Measurements from ENCODE around the gene STARD5.

GRCh38 chr15:81343371-81343770, 19.4 kb upstream of the STARD5 start:
- no peak for TF ChIP-seq EZH2phosphoT487 (IDR thresholded peaks at IDR 0.05; ENCODE audit: borderline replicate concordance, low read depth, low read length)
- TF ChIP-seq, protein P1, sequence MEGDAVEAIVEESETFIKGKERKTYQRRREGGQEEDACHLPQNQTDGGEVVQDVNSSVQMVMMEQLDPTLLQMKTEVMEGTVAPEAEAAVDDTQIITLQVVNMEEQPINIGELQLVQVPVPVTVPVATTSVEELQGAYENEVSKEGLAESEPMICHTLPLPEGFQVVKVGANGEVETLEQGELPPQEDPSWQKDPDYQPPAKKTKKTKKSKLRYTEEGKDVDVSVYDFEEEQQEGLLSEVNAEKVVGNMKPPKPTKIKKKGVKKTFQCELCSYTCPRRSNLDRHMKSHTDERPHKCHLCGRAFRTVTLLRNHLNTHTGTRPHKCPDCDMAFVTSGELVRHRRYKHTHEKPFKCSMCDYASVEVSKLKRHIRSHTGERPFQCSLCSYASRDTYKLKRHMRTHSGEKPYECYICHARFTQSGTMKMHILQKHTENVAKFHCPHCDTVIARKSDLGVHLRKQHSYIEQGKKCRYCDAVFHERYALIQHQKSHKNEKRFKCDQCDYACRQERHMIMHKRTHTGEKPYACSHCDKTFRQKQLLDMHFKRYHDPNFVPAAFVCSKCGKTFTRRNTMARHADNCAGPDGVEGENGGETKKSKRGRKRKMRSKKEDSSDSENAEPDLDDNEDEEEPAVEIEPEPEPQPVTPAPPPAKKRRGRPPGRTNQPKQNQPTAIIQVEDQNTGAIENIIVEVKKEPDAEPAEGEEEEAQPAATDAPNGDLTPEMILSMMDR (conservative IDR thresholded peaks at IDR 0.05; ENCODE audit: low read length), result no peak
